H7 (cell line): Measurements from ENCODE around the gene USP33. TPM values are rescaled to one million over a fixed set of nuclear protein-coding genes. Genes with fewer than 3 reads are reported as not detected.
"Not testable (repeated sequence)": the region's sequence is repeated elsewhere in the genome, so short reads cannot be mapped to it uniquely, and the experiment has no call there.

Experiments
- DNase-seq: peaks from one replicate; pipeline ENCODE4 v3.0.0; 2012
- H3K27me3 ChIP-seq: 2 replicates; pipeline ENCODE4 v1.6.0; 2011; ENCODE audit warnings: mild to moderate bottlenecking, low read length; ENCODE audit not compliant: control insufficient read depth, insufficient read depth
- H3K36me3 ChIP-seq: replicated peaks from 2 replicates; pipeline ENCODE4 v1.5.1; 2011; ENCODE audit warnings: low read length; ENCODE audit not compliant: control insufficient read depth, insufficient read depth
- H3K4me3 ChIP-seq: 2 replicates; pipeline ENCODE4 v1.5.1; 2011; ENCODE audit warnings: low read depth, mild to moderate bottlenecking, control low read depth, low read length, moderate library complexity; ENCODE audit not compliant: insufficient read depth
- total RNA-seq: library from RNA; depleted of rRNA; stranded (reverse); fragments of >200 nt; shearing (Covaris generic); gene quantifications from 2 replicates; pipeline ENCODE4 v1.2.3, GENCODE V29; 2014

The USP33 gene
- total RNA-seq, 1 experiment from 2014 or later: 86.4 TPM

DNA sequence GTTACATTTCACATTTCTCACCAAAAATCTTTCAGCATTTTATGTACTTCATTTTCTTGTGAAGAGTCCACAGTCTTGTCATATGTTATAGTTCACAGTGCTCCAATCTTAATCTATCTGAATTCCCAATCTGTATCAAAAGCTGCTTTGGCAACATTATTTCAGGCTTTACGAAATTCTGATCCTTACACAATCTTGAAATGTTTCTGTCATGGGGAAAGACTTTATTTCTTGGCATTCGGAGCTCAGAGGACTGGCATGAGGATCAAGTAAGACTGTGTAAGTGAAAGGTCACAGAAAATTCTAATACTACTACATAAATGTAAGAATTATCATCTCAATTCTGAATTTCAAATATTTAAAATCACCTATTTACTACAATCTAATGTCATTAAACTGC, 2.0 kb downstream of the USP33 start:
- Histone ChIP-seq H3K4me3 (no peak overlapping the region), H3K27me3 (no peaks in the 10 kb centered on the region), H3K36me3 (no peaks in the 10 kb centered on the region)
- no peak for DNase-seq

DNA sequence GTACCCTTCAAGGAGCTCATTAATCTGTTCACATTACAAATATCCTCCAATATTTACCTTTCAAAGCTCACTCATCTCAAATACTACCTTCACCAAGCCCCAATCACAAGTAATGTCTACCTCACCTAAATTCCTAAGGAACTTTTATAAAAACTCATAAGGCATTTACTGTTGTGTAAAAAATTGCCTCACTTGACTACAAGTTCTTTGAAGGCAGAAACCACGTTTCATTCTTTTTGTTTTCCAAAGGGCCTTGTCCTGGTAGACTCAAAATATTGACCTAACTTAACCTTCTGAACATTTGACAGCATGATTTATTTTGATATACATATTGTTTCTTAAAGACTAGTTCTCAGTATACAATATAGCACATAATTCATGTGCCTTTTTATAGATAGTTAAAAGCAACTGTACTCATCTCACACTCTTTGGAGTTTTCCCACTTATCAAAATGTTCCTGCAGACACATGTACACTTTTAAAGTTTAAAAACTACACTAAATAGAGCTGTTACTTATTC, 2.5 kb downstream of the USP33 start:
- H3K4me3 ChIP-seq: no peak overlapping the region
- no peaks in the 10 kb centered on the region for H3K36me3 ChIP-seq
- DNase-seq: no peak
- no peaks in the 10 kb centered on the region for H3K27me3 ChIP-seq

DNA sequence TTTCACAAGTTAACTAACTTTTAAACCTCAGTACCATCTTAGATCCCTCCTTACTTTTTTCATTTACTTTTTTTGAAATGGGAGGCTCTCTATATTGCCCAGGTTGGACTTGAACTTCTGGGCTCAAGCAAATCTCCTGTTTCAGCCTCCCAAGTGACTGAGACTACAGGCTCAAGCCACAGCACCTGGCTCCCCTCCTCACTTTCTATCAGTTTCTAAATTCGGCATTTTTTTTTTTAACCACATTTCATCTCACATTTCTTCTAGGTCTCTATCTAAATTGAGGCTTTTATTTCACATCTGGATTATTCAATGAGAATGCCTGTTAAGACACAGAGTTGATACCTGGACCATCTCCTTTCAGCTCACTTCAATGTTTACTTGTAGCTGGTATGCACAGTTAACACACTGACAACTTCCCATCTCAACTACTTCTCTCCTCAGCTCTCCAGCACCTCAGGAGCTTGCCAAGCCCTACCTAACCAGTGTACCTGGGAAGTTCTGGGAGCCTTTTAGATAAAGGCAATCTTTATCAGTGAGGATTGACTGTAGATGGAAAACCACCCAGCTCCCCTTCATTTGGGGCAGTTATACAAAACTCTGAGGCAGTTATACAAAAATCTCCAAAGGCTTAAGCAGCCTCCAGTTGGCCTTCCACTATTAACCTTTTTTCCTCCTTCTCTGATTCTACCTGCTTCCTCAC, 3.4 kb downstream of the USP33 start:
- DNase-seq: no peak

DNA sequence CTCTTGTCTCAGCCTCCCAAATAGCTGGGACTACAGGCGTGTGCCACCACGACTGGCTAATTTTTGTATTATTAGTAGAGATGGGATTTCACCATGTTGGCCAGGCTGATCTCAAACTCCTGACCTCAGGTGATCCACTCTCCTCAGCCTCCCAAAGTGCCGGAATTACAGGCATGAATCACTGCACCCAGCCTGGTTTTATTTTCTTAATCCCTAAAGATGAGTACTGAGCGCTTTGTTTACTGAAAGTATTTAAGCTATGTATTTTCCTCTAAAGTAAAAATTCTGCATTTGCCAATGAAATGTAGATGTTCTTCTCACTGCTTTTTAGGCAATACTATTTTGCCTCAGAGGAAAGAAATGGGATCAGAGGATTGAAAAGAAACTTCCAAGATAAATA, 10.2 kb downstream of the USP33 start:
- H3K27me3 ChIP-seq, H3K4me3 ChIP-seq, H3K36me3 ChIP-seq, DNase-seq: not testable (repeated sequence)

More for the DNA sequence above, 3.4 kb downstream of the USP33 start:
- Histone ChIP-seq H3K36me3 (no peaks in the 10 kb centered on the region), H3K4me3 (no peak overlapping the region), H3K27me3 (no peaks in the 10 kb centered on the region)

DNA sequence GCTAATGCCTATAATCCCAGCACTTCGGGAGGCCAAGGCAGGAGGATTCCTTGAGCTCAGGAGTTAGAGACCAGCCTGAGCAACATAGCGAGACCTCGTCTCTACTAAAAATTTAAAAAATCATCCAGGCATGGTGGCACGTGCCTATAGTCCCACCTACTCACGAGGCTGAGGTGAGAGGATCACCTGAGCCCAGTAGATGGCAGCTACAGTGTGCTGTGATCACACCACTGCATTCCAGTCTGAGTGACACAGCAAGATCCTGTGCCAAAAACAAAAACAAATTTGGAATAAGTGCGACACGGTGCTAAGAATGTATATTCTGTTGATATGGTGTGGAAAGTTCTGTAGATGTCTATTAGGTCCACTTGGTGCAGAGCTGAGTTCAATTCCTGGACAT, 15.1 kb downstream of the USP33 start:
- no peak overlapping the region for H3K4me3 ChIP-seq
- no peaks in the 10 kb centered on the region; the same call in 1 of the 2 replicates for H3K36me3 ChIP-seq
- no peaks in the 10 kb centered on the region for H3K27me3 ChIP-seq
- DNase-seq: no peak

DNA sequence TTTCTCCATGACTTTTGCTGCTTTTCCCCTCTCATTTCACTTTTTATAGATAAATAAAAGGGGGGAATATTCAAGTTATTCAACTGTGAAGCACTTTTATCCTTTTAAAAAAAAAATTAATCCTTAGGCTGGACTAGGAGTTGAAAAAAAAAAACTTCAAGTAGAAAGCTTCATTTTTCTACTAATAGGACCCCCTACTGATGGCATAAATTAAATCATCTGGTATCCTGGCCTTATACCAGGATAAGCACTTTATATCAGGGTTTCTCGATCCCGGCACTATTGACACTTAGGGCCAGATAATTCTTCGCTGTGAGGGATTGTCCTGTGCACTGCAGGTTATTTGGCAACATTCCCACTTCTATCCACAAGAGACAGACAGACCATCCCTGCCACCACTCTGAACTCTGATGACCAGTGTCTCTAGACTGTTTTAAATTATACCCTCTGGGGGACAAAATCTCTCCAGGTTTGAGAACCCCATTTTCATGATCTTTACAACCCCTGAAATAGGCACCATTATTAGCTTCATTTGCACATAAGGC, 17.6 kb downstream of the USP33 start:
- no peaks in the 10 kb centered on the region for H3K27me3 ChIP-seq
- no peak for DNase-seq
- H3K4me3 ChIP-seq: no peak overlapping the region

DNA sequence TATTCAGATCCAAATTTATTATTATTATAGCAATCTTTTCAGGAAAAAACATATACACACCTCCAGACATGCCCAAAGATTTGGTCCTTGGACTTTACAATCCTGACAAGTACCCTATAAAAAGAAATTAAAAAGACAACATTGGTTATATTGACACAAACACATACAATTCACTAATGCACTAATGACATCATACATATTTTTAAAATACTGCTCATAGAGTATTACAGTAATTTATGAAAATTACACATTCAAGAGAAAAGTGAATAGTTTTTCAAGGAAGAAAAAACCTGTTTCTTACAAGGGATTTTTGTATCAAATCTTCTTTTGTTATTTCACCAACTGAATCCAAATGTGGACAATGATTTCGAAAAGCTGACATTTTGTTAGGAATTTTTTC, 18.3 kb downstream of the USP33 start:
- DNase-seq: no peak
- H3K4me3 ChIP-seq: no peak overlapping the region
- no peaks in the 10 kb centered on the region; the same call in 1 of the 2 replicates for H3K36me3 ChIP-seq
- H3K27me3 ChIP-seq: no peaks in the 10 kb centered on the region

More for the DNA sequence above, 17.6 kb downstream of the USP33 start:
- no peaks in the 10 kb centered on the region; the same call in 1 of the 2 replicates for H3K36me3 ChIP-seq

DNA sequence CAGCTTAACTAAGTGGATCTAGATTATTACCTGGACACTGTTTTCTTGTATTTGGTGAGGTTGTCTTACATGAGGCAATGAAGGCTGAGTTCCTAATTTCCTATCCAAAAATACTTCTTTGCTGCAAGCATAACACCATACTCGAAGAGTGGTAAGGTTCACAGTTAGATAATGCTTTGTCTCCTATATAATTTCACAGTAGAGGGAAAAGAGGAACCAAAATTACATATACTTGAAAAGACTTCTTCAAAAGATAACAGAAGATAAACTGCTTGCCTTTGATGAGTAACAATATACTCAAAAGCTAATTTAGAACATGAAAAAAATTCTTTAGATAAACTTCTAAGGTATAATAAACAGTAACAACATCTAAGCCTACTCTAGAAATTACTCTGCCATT, 20.4 kb downstream of the USP33 start:
- DNase-seq: no peak
- no peak overlapping the region for H3K4me3 ChIP-seq
- H3K36me3 ChIP-seq: no peaks in the 10 kb centered on the region; the same call in 1 of the 2 replicates
- H3K27me3 ChIP-seq: no peaks in the 10 kb centered on the region

DNA sequence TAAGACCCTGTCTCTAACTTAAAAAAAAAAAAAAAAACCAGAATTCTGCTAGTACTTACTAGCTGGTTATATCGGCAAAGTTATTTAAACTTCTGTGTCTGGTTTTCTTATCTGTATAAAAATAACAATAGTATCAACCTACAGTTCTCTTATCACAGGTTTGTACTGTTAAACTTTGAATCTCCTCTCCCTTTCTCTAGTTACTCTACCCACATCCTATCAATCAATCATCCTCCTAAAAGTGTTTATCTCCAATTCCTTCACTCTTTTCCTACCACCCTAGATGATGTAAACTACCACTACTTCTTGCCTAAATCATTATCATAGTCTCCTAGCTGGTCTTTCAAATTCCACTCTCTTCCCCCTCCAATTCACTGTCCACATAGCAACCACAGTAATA, 27.6 kb downstream of the USP33 start:
- Histone ChIP-seq H3K27me3 (no peaks in the 10 kb centered on the region), H3K4me3 (no peak overlapping the region), H3K36me3 (peaks cover 3% of the 10 kb centered on the region)
- DNase-seq: no peak

DNA sequence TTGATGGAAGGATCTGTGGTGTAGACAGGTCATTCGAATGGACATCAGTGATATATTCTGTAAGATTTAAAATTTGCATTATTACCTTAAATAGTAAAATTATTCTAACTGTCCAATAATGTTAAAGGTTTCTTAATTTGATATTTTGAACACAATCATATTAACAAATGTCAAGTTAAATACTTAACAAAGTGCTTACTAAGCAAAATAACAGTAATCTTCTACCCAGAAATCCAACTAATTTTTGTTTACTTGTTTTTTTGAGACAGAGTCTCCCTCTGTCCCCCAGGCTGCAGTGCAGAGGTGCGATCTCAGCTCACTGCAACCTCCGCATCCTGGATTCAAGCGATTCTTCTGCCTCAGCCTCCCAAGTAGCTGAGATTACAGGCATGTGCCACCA, 33.9 kb downstream of the USP33 start:
- no peak for DNase-seq
- peaks cover 7% of the 10 kb centered on the region for H3K36me3 ChIP-seq
- no peaks in the 10 kb centered on the region for H3K27me3 ChIP-seq
- no peak overlapping the region for H3K4me3 ChIP-seq

DNA sequence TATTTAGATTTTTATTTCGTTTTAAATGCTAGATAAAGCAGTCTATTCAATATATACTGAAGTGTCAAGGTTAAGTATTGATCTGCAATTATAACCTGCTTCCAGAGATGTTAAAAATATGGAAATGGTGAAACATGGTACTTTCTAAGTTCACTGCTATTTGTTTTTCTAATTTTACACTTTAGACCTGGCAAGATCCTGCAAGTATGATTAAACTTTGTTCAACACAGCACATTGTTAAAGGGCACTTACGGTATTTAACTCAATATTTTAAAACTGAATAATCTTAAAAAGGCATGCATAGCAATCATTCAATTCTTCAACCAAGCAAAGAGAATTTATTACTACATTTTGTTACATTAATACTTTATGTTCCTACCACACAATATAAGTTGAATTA, 41.5 kb downstream of the USP33 start:
- Histone ChIP-seq H3K27me3 (no peaks in the 10 kb centered on the region), H3K36me3 (peaks cover 6% of the 10 kb centered on the region), H3K4me3 (no peak overlapping the region)
- DNase-seq: no peak

DNA sequence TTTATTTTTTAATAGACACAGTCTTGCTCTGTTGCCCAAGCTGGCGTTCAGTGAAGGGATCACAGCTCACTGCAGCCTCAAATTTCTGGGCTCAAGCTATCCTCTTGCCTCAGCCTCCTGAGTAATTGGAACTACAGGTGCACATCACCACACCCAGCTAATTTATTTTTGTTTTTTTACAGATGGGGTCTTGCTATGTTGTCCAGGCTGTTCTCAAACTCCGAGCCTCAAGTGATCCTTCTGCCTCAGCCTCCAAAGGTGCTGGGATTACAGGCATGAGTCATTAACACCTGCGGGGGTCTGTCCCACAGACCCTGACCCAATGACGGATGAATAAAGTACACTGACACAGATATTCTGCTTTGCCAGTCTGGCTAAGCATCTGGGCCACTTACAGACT, 43.6 kb downstream of the USP33 start:
- no peaks in the 10 kb centered on the region for H3K27me3 ChIP-seq
- no peak overlapping the region for H3K4me3 ChIP-seq
- no peak for DNase-seq
- H3K36me3 ChIP-seq: peaks cover 2% of the 10 kb centered on the region

DNA sequence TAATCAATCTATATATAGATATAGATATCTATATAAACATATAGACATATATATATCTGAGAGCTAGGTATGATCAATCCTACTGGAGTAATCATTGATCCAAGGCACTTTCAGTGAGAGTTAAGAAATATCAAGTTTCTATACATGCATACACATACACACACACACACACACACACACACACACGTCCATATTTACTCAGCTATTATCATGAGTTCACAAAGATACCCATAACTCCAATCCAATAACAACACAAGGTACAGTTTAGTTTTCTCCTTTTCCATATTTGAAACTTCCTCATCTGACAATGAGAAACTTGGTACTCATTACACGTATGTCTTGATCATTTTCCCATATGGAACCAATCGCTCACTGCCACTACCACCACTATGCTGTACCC, 49.9 kb downstream of the USP33 start:
- Histone ChIP-seq H3K27me3 (no peaks in the 10 kb centered on the region), H3K36me3 (peaks cover 3% of the 10 kb centered on the region), H3K4me3 (no peak overlapping the region)
- DNase-seq: no peak

DNA sequence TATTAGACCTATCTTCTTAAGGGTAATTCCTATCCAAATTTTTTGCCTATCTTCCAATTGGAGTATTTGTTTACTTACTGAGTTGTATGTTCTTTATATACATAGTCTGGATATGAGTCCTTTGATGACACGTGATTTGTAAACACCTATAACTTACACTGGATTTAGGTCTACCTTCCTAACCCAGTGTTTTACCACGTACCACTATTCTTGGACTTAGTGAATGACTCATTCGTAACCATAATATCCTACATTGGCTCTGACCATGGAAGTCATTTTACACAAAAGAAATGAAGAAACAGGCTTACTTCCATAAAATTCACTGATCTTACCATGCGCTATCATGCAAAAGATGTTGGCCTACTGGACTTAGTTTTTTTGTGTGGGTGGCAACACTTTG, 53.3 kb downstream of the USP33 start:
- no peak for DNase-seq
- H3K27me3 ChIP-seq: no peaks in the 10 kb centered on the region
- H3K36me3 ChIP-seq: peaks cover 3% of the 10 kb centered on the region
- H3K4me3 ChIP-seq: no peak overlapping the region

DNA sequence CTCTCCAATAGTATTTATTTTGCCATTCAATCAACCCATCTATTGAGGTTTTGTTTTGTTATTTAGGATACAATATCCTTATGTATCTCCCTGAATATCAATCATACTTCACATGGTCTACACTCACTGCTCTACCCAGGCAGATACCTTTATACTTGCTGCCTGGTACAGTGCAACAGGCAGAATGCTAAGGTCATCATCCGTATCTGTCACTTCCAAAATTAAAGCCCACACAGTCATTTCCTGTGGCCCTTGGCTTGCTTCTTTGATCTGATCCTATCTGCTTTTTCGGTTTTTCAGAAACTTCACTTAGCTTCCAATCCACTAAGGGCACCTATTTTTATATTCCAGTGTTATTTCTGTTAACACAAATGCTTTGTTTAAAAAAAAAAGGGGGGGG, 54.9 kb downstream of the USP33 start:
- Histone ChIP-seq H3K36me3 (peaks cover 2% of the 10 kb centered on the region), H3K4me3 (no peak overlapping the region), H3K27me3 (no peaks in the 10 kb centered on the region)
- DNase-seq: no peak
